HG03066 (cell line): ENCODE measurements around the gene SAMD5.
"Not testable (repeated sequence)": the region's sequence is repeated elsewhere in the genome, so short reads cannot be mapped to it uniquely, and the experiment has no call there.

Experiments used
- ATAC-seq: cut with Tn5 transposase; IDR thresholded peaks from one replicate; pipeline ENCODE4 v1.9.1; 2021; ENCODE audit warnings: low read depth; ENCODE audit not compliant: unreplicated experiment

Gene SAMD5

DNA sequence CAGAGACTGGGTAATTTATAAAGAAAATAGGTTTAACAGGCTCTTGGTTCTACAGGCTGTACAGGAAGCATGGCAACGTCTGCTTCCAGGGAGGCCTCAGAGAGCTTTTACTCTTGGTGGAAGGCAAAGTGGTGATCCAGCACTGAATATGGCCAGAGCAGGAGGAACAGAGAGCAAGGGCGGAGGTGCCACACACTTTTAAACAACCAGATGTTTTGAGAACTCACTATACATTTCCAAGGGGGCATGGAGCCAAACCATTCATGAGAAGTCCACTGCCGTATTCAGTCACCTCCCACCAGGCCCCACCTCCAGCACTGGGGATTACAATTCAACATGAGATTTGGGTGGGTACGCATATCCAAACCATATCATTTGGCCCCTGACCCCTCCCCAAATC is 18.7 kb downstream of the SAMD5 start:
- no peak for ATAC-seq

DNA sequence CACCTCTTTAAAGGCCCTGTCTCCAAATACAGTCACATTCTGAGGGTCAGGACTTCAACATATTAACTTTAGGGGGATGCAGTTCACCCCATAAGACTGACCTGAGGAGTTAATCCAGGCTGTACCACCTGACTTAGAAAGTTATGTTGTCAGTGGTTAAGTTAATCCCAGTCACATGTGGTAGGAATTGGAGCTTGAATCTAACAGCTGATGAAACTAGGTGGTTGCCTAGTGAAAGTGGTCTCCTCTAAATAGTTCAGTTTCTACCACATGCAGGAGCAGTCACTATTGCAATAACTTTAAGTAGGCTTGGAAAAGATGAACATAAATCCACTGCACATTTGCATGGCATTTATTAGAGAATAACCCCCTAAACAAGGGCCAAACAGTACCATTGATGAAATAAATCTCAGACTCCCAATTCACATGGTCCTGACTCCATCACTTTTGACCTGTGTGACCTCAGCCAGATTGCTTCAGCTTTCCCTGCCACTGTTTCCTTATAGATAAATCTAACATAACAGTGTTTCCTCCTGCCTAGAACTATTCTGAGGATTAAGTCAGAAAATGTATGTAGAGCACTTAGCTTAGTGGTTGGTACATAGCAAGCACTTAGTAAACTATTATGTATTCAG is 20.1 kb downstream of the SAMD5 start:
- ATAC-seq: no peak

DNA sequence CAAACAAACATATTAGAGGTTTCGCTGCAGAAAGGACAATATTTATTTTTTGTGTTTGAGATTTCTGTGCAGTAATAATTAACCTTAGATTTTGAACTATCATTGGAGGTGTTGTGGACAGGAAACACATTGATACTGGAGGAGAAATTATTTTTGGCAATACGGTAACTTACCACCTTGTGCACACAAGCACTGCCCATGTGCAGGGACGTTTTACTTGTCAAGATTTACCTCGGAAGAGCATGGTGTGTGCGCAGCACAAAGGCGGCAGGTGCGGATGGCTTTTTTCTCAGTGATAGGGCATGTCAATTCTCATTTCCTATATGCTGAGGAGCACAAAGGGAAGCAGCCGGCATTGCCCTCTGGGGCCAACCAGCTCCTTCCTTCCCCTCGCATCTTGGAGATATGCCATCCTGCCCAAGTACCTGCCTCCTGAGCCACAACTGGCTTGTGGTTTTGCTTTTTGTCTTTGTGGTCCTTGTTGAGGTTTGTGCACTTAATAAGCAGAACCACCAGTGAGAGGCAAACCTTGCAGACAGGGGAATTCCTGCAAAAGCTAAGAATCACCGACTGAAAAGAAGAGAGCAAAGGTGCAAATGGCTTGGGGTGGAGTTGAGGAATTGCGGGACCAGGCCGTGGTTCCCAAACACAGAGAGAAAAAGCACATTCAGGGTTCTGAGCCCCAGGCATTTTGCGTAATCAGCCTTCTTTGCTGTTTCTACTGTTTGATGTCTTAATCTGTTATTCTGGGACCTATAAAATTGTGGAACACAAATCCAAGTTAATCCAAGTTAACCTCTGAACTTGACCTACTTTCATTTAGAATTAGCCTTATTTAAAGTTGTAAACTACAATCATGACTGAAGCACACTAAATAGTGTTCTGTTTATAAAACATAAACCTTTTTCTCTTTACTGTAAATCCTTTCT is 21.9 kb downstream of the SAMD5 start:
- ATAC-seq: no peak

DNA sequence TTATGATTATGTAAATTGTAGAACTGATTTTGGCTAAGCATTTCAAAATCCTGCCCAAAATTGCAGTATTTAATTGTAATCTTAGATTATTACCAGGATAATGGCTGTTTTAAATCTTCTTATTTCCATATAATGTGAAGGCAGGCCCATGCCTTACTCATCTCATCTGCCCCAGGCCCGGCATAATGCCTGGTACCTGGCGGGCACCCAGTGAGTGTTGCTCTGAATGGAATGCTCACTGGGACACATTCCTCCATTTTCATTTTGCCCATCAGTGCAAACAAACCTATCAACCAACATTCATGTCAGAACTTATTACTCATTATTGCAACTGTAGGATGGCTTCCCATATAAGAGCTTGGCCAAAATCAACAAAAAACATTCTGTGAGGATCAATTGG is 22.8 kb downstream of the SAMD5 start:
- no peak for ATAC-seq

DNA sequence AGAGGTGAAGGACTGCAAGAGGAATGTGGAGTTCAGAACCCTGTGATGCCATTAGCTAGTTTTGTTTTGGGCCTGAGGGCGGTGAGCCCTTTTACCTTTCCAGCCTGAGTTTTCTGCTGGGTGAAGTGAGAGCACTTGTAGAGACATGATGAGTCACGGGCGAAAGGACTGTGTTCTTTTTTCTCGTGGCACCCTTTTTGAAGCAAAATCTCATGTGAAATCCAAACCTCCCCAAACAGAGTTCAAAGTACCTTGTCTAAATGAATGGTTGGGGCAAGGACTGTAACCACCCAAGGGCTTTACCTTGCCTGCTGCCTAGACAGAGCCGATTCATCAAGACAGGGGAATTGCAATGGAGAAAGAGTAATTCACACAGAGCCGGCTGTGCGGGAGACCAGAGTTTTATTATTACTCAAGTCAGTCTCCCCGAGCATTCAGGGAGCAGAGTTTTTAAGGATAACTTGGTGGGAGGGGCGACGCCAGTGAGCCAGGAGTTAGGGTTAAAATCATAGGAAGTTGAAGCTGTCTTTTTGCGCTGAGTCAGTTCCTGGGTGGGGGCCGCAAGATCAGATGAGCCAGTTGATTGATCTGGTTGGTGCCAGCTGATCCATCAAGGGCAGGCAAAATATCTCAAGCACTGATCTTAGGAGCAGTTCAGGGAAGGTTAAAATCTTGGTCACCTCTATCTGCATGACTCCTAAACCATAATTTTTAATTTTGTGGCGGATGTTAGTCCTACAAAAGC is 25.8 kb downstream of the SAMD5 start:
- no peak for ATAC-seq

DNA sequence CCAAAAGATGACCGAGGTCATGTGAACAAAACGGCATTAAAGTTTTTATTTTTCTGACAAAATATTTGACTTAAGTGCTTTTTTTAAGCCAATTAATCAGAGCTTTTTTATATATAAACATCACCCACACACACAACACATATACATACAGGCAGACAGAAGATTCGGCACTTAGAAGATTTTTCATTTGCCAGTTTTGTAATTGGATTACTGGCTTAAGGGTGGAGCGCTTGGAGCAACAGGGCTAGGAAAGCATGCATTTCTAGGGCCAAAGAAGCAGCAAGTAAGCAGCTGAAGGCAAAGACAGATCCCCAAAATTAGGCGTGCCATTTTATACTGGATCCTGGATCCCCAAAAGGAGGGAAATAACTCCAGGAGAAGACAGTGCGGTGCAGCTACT is 30.3 kb downstream of the SAMD5 start:
- ATAC-seq: no peak

DNA sequence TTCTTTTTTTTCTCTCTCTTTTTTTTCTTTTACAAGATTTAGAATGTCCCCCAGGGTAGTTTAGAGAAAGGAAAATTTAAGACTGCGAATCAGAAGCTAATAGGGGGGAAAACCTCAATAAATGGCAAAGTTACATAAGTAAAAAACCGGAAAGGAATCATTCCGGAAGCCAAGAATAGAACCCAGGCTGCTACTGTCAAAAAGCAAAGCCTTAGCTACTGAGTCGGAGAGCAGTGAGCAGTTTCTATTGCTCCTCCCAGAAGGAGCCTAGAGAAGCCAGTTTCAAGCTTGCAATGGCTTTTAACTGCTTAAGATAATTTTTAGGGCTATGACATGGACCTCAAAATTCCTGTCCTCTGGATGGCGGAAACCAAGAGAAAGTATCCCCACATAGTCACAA is 31.6 kb downstream of the SAMD5 start:
- no peak for ATAC-seq

DNA sequence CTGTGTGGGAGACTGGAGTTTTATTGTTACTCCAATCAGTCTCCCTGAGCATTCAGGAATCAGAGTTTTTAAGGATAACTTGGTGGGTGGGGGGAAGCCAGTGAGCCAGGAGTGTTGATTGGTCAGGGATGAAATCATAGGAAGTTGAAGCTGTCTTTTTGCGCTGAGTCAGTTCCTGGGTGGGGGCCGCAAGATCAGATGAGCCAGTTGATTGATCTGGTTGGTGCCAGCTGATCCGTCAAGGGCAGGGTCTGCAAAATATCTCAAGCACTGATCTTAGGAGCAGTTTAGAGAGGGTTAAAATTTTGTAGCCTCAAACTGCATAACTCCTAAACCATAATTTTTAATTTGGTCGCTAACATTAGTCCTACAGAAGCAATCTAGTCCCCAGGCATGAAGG is 33.9 kb downstream of the SAMD5 start:
- ATAC-seq: not testable (repeated sequence)

DNA sequence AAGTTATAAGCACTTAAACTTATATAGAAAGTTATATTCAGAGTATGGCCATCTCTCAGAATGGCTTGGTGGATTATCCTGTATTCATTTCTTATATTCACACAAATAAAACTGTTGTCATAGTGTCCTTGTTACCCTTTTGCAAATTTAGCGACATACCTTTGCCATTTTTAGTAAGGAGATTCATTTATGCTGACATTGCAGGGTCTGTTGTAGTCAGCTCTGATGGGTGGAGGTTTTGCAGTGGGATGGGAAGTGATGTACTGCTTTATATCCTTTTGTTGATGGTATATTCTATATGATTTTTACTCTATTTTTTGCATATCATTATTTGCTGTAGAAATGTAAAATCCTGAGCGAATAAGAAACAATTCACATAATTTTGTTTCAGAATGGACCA is 35.9 kb downstream of the SAMD5 start:
- ATAC-seq: no peak

DNA sequence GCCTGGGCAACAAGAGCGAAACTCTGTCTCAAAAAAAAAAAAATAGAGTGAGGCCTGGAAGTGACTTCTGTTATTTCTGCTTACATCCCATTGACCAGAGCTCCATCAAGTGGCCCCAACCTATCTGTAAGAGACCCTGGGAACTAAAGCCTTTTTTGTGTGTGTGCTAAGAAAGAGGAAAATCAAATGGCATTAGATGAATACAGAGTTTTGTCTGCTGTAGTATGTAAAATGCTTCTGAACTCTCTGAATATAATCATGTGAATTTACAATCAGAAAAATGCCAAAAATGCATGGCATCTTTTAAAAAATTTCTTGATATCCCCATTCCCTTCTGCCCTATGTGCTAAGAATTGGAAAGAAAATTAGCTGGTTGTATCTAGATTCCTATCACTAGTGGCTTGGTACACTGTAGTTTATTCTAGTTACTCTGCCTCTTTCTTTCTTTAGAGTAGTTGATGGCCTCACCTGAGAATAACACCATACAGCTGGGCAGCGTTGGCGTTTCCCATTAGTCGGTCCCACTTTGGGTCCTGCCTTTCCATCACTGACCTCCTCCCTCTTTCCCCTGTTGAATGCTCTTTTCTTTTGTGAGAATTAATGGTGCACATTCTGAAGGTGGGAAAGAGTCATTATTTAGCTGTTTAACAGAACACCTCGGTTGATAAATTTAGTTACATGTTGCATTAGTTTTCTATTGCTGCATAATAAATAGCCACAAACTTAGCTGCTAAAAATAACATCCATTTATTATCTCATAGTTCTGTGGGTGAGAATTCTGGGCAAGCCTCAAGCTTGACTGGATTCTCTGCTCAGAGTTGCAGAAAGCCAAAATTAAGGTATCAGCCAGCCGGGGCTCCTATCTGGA is 38.2 kb downstream of the SAMD5 start:
- ATAC-seq: no peak

DNA sequence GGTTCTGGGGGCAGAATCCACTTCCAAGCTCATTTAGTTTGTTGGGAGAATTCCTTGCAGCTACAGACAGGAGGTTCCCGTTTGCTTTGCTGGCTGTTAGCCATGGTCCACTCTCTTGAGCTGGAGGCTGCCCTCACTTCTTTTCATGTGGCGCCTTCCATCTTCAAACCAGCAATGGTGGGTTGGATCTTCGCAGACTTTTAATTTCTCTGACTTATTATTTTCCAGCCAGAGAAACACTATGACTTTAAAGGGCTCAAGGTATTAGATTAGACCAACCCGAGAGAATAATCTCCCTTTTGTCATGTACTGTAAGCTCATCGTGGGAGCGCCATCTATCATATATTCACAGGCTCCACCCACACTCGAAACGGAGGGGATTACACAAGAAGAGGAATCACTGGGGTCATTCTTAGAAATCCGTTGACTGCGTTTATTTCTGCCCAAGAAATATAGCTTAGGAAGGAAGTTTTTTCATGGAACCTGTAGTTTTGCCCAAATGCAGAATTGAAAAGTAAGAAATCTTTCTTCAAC is 38.9 kb downstream of the SAMD5 start:
- no peak for ATAC-seq

DNA sequence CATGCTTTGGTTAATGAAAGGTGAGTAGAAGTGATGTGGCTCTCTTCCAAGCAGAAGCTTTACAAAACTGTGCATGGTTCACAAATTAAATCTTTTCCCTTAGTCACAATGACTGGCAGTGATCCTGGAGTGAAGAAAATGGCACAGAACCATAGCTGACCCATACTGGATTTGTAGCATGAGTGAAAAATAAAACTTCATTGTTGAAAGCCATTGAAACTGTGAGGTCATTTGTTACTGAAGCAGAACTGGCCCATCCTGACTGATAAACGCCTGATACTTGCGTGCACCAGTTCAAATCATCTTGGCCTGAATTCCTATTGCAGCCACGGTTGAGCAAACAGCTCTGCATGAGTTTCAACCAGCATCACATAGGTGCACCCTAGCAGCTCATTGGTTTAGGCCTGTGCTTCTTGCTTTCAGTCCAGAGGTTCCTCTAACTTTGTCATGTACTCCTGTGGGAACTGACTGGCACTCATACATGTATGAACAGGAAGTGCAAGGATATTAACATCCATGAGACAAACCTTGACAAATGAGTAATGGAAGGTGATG is 40.5 kb downstream of the SAMD5 start:
- ATAC-seq: no peak

DNA sequence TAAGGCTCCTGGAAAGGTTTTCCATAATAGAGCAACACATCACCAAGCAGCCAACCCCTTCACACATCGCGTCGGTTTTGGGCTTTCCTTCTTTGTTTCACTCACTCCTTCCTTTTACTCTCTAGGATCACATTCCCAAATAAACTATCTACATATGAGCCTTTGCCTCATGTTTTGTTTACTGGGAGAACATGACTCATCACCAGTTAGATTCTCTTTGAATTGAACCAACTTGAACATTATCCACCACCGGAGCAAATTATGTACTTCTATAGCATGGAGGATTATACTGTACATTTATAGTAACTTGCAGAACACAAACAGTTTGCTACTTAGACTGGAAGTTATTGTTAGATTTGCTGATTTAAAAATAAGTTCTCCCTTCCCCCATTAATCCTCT is 41.0 kb downstream of the SAMD5 start:
- ATAC-seq: no peak

DNA sequence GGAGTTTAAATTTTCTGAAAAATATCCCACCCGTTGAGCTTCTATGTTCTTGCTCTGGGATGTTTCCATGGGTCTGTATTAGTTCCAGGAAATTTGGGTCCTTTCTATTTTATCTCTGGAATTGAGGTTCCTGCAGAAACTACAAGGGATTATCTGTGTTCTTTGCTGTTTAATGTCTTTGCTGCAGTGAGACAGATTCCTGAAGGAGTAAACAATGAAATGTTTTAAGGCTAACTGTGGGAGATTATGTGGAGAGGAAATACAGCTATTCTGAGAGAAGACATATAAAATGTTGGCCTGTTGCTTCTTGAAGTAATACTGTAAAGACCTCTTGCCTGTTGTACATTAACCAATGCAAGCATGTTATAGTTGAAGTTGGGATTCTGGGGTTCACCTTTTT is 43.5 kb downstream of the SAMD5 start:
- ATAC-seq: no peak

DNA sequence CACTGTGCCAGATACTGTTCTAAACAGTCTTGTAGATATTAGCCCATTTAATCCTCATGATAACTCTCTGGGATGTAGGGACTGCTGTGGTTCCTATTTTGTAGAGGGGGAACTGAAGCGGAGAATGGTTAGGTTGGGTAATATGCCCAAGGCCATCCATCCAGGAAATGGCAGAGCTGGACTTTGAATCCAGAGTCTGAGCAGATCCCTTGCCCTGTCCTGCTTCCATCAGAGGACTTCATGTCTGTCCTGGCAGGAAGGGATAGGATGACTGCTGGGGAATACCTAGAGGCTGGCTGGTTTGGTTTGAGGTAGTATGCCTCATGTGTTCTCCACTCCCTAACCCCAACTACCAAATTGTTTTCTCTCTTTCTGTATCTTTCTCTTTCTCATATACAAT is 44.6 kb downstream of the SAMD5 start:
- ATAC-seq: no peak

DNA sequence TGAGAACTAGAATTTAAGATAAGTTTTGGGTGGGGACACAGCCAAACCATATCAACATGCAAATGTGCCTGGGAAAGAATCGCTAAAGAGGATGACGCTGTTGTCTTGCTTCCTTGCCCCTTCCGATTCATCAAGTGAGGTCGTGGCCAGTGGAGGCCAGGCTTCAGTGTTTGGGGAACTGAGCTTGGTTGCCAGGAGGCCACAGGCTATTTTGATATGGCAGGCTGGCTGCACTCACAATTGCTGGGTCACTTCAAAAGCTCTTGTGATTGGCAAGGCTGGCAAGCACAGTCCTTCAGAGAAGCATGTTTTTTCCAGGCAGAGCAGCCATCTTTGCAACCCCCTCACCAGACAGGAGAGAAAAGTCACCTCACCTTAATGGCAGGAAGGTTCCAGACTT is 45.8 kb downstream of the SAMD5 start:
- ATAC-seq: no peak

DNA sequence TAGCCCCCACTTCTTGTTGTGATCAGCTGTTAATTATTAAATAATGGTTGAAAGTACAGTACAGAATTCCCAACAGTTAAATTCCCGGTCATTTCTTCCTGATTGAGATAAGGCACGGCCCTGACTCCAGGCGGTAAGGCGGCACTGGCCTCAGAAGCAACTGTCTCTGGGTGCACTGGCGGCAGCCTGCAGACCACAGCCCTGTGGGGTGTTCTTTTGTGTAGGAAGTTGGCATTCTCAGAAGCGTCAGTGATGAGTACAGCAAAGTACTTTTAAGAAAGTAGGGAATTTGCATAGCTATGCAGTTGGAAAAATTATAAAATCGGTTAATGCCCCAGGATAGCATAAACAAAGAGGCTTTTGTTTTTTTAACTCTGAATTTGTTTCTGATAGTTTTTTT is 50.5 kb downstream of the SAMD5 start:
- ATAC-seq: no peak

DNA sequence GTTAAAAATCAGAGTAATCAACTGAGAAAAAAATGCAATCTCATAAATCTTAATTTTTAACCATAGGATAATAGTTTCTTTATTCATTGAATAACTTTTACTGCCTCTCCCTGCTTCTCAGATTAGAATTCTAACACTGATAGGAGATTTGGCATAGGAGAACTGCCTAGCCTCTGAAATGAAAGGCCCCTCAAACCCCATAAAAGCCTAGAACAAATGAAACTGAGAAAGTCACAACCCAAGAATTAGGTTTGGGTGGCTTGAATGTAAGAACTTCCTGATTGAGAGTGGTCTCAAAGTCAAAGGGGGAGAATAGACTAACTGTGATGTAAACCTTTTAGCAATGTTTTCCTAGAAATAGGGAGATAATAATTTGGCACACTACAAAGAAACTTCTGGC is 52.2 kb downstream of the SAMD5 start:
- no peak for ATAC-seq

DNA sequence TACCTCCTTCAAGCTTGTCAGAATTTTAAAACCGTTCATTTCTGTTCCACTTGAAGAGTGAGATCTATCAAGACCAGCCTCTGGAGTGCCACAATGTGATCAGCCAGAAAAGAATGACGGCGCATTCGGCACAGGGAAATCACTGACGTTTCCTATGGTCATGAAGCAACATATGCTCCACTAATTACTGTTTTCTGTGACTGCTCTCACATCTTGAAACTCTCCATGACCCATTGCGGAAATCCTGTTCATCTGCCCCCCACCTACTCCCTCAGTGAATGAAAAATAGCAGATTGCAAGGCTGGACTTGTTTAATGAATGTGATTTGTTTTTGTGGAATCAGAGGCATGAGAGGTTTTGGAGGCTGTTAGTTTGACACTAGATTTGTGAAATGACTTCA is 53.2 kb downstream of the SAMD5 start:
- no peak for ATAC-seq

DNA sequence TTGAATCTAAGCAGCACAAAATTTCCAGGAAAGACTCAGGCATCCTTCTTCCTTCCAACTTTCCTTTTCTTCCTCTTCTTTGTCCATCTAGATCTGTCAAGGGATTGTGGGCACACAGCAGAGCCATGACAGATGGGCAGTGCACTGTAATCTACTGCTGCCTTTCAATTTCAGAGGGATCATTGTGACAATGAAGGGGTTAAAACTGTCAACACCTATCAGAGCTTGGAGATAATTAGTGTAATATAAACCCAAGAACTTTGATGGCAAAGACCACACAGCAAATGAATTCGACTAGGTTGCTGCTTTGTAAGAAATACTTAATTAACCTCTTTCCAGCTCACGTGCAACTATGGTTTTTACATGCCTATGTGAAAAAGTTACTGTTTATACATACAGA is 55.0 kb downstream of the SAMD5 start:
- no peak for ATAC-seq
